Subcutaneous adipose tissue (tissue), 4 donors: ENCODE data around the gene CYP2D6. TPM values are rescaled to one million over a fixed set of nuclear protein-coding genes. Genes with fewer than 3 reads are reported as not detected.

Experiments used
- total RNA-seq, 4 donors: library from RNA; depleted of rRNA; stranded (reverse); fragments of >200 nt; gene quantifications; one replicate each; pipeline ENCODE4 v1.1.0, GENCODE V29; 2016
- TF ChIP-seq, protein P1 (sequence below): fragments of 450-650 bp; IDR thresholded peaks from one replicate; pipeline ENCODE4 v1.5.1; 2016; ENCODE audit warnings: low read depth, mild to moderate bottlenecking, control low read depth, antibody characterized with exemption, moderate library complexity

CYP2D6 gene
- total RNA-seq, 4 donors from 2014 or later, result 0.51 to 3.0 TPM; not detected in 2

DNA sequence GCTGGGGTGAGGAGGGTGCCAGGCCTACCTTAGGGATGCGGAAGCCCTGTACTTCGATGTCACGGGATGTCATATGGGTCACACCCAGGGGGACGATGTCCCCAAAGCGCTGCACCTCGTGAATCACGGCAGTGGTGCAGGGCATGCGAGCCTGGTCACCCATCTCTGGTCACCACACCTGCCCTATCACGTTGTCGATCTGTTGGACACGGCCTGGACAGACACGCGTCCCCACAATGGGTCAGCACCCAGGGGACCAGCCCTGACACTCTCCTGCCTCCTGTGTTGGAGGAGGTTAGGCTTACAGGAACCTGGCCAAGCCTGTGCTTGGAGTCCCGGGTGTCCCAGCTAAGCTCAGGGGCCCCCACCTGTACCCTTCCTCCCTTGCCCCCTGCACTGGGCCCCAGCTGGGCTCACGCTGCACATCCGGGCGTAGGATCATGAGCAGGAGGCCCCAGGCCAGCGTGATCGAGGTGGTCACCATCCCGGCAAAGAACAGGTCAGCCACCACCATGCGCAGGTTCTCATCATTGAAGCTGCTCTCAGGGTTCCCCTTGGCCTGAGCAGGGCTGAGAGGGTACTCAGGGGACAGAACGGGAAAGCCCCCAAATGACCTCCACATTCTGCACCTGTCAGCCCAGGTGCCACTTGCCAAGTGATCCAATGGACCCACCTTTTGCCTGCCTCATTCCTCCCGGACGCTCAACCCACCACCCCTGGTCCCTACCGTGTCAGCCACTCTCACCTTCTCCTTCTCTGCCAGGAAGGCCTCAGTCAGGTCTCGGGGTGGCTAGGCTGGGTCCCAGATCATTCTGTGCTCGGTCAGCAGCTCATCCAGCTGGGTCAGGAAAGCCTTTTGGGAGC lies 20.3 kb upstream of the CYP2D6 start:
- TF ChIP-seq, protein P1, sequence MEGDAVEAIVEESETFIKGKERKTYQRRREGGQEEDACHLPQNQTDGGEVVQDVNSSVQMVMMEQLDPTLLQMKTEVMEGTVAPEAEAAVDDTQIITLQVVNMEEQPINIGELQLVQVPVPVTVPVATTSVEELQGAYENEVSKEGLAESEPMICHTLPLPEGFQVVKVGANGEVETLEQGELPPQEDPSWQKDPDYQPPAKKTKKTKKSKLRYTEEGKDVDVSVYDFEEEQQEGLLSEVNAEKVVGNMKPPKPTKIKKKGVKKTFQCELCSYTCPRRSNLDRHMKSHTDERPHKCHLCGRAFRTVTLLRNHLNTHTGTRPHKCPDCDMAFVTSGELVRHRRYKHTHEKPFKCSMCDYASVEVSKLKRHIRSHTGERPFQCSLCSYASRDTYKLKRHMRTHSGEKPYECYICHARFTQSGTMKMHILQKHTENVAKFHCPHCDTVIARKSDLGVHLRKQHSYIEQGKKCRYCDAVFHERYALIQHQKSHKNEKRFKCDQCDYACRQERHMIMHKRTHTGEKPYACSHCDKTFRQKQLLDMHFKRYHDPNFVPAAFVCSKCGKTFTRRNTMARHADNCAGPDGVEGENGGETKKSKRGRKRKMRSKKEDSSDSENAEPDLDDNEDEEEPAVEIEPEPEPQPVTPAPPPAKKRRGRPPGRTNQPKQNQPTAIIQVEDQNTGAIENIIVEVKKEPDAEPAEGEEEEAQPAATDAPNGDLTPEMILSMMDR, result no peak

DNA sequence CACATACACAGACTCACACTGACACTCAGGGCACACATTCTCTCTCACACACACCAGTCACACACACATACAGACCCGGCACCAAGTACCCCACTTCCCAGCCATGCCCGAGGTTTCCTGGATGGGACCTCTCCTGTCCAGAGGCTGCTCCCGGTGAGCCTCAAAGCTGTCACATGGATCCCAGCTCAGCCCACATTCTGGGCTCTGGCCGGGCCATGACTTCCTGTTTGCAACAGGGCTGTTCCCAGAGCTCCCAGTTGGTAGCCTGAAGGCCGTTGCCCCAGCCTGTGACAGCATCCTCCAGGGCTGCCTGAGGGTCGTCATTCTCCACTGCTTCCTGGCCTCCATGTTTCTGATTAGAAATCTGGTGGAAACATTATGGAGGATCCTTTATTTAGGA lies 14.6 kb upstream of the CYP2D6 start:
- TF ChIP-seq, protein P1, result no peak

DNA sequence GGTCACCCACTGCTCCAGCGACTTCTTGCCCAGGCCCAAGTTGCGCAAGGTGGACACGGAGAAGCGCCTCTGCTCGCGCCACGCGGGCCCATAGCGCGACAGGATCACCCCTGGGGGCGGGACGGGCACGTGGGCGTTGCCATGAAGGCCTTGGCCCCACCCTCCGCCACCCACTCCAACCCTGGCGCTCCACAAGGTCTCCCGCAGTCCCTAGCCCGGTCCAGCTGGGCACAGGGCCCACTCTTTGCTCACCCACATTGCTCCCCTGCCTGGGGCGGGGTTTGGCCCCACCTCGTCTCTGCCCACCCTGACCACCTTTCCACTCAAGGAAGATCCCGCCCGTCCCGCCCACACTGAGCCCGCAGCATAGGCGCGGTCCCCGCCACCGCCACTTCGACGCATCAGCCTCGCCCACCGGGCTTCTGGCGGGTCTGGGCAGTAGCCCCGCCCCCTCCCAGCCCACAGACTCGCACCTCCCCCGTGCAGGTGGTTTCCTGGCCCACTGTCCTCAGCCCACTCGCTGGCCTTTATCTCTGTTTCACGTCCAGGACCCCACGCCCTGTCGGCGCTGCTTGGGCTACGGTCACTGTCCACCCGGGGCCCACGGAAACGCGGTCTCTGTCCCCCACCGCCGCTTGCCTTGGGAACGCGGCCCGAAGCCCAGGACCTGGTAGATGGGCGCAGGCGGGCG lies 12.3 kb upstream of the CYP2D6 start:
- TF ChIP-seq, protein P1, result no peak

DNA sequence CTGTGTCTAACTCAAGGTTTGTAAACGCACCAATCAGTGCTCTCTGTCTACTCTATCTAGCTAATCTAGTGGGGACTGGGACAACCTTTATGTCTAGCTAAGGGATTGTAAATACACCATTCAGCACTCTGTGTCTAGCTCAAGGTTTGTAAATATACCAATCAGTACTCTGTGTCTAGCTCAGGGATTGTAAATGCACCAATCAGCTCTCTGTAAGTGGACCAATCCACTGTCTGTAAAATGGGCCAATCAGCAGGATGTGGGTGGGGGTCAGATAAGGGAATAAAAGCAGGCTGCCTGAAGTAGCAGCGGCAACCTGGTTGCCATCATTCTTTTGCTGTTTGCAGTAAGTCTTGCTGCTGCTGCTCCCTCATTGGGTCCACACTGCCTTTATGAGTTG lies 8.4 kb upstream of the CYP2D6 start:
- TF ChIP-seq, protein P1, result no peak

DNA sequence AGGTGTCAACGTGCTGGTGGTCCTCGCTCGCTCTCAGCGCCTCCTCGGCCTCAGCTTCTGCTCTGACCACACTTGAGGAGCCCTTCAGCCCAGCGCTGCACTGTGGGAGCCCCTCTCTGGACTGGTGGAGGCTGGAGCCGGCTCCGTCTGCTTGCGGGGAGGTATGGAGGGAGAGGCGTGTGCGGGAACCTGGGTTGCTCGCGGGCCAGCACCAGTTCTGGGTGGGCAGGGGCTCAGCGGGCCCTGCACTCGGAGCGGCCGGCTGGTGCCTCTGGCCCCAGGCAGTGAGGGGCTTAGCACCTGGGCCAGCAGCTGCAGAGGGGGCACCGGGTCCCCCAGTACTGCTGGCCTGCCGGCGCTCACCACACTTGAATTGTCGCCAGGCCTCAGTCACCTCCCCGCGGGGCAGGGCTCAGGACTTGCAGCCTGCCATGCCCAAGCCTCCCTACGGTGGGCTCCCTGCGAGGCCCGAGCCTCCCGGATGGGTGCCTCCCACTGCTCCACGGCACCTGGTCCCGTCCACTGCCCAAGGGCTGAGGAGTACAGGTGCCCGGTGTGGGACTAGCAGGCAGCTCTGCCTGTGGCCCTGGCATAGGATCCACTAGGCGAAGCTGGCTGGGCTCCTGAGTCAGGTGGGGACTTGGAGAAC lies 7.6 kb upstream of the CYP2D6 start:
- TF ChIP-seq, protein P1, result no peak

DNA sequence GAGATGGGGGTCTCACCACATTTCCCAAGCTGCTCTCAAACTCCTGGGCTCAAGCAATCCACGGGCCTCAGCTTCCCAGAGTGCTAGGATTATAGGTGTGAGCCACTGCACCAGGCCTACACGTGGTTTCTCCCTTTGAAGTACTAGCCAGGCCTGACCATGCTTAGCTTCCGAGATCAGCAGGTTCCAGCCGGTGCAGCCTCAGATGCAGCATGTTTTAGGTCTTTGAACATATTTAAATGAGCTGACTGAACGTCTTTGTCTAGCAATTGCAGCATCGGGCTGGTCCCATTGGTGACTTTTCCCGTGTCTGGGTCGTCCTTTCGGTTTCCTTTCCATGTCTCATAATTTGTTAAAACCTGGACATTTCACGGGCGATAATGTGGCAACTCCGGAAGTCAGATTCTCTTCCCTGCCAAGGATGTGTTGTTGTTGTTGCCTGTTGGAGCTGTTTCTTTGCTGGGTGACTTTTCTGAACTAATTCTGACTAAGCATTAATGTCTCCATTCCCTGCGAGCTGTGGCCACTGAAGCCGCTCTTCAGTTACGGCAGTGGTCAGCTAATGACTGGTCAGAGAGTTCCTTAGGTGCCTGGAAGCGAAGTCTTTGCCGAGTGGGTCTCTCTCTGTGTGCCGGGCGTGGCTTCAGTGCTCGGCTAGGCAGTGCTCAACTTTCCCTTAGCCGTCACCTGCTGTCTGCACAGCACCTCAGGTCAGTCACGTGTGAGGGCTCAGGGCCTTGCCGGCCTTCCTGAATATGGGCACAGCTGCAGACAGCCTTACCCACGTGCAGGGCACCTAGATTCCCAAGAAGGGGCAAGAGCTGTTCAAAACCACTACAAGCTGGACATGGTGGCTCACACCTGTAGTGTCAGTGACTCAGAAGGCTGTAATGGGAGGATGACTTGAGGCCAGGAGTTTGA lies 3.8 kb upstream of the CYP2D6 start:
- TF ChIP-seq, protein P1, result no peak
